B cell (primary cell): Measurements from ENCODE around the gene MFRP. TPM values are rescaled to one million over a fixed set of nuclear protein-coding genes. Genes with fewer than 3 reads are reported as not detected.

Experiments
- ATAC-seq: fragments of 200-7000 bp; cut with Tn5 transposase; one replicate; pipeline ENCODE4 v1.10.0; 2021; ENCODE audit warnings: low read depth, mild to moderate bottlenecking, moderate number of reproducible peaks, moderate library complexity
- CTCF ChIA-PET: fragments of 350-600 bp; sonication (Branson Sonifier 250); formaldehyde crosslinking; loops from one replicate; lab custom pipeline; 2021; ENCODE audit warnings: antibody characterized with exemption, inconsistent platforms; lab: Charles Lee
- POLR2A ChIA-PET: fragments of 350-600 bp; sonication (Branson Sonifier 250); formaldehyde crosslinking; loops from one replicate; lab custom pipeline; 2021; ENCODE audit warnings: antibody characterized with exemption; lab: Charles Lee
- DNase-seq: peaks from one replicate; pipeline ENCODE4 v3.0.0; 2013
- H2AFZ ChIP-seq: 2 replicates; pipeline ENCODE4 v1.6.1; 2012; ENCODE audit warnings: mild to moderate bottlenecking, low read depth, low read length; ENCODE audit not compliant: insufficient read depth, poor library complexity, severe bottlenecking
- H3K27ac ChIP-seq, 2 donors: 1 replicate in 1 of 2; 2 replicates in 1 of 2; pipeline ENCODE4 v1.5.1; 2012 to 2013; ENCODE audit warnings: low read length in 2 of 2, mild to moderate bottlenecking in 2 of 2, moderate library complexity in 1 of 2
- H3K27me3 ChIP-seq, 4 experiments: fragments of 200-600 bp in 1 of 4; sonication (generic) in 1 of 4; replicated peaks in 1 of 4; 1 replicate in 2 of 4; 2 replicates in 2 of 4; pipeline versions ENCODE4 v1.6.1 to v1.7.0; 2013 to 2016; ENCODE audit warnings: low read length in 3 of 4, mild to moderate bottlenecking in 2 of 4, mixed read lengths in 1 of 4, moderate library complexity in 1 of 4; ENCODE audit not compliant: insufficient read depth in 4 of 4, control insufficient read depth in 3 of 4; ENCODE audit errors: control extremely low read depth in 1 of 4
- H3K36me3 ChIP-seq, 2 experiments: replicated peaks in 1 of 2; 1 replicate in 1 of 2; 2 replicates in 1 of 2; pipeline versions ENCODE4 v1.6.1 to v1.7.1; 2013; ENCODE audit warnings: low read length in 1 of 2; ENCODE audit not compliant: insufficient read depth in 2 of 2, control insufficient read depth in 1 of 2; ENCODE audit errors: control extremely low read depth in 1 of 2, extremely low read depth in 1 of 2
- H3K4me1 ChIP-seq, 2 donors: fragments of 200-600 bp in 1 of 2; sonication (generic) in 1 of 2; 1 replicate in 1 of 2; 2 replicates in 1 of 2; pipeline versions ENCODE4 v1.5.1 to v1.6.1; 2013 to 2017; ENCODE audit warnings: low read length in 2 of 2; ENCODE audit not compliant: control insufficient read depth in 2 of 2, insufficient read depth in 2 of 2
- H3K4me2 ChIP-seq: replicated peaks from 2 replicates; pipeline ENCODE3; 2012; ENCODE audit warnings: mild to moderate bottlenecking, low read depth, low read length; ENCODE audit not compliant: poor library complexity, severe bottlenecking
- H3K4me3 ChIP-seq, 5 experiments: fragments of 200-600 bp in 1 of 5; sonication (generic) in 1 of 5; 1 replicate in 3 of 5; 2 replicates in 2 of 5; pipeline versions ENCODE4 v1.5.1 to v1.7.0; 2011 to 2016; ENCODE audit warnings: low read length in 4 of 5, mild to moderate bottlenecking in 4 of 5, low read depth in 2 of 5, control low read depth in 1 of 5, moderate library complexity in 1 of 5; ENCODE audit not compliant: insufficient read depth in 1 of 5; ENCODE audit errors: control extremely low read depth in 1 of 5, extremely low read depth in 1 of 5
- H3K79me2 ChIP-seq: fragments of 200-600 bp; sonication (generic); one replicate; pipeline ENCODE4 v1.6.0; 2016; ENCODE audit warnings: low read length; ENCODE audit not compliant: control insufficient read depth, insufficient read depth
- H3K9ac ChIP-seq: fragments of 200-600 bp; sonication (generic); 2 replicates; pipeline ENCODE4 v1.6.1; 2017; ENCODE audit warnings: mild to moderate bottlenecking, low read length, moderate library complexity
- H3K9me3 ChIP-seq, 3 donors: one replicate each; pipeline versions ENCODE4 v1.6.1 to v1.7.1; 2013; ENCODE audit warnings: low read length in 2 of 3; ENCODE audit not compliant: control insufficient read depth in 2 of 3, insufficient read depth in 1 of 3; ENCODE audit errors: control extremely low read depth in 1 of 3
- H4K20me1 ChIP-seq: 2 replicates; pipeline ENCODE4 v1.6.0; 2012; ENCODE audit warnings: mild to moderate bottlenecking, low read length; ENCODE audit not compliant: insufficient read depth, control insufficient read depth, poor library complexity, severe bottlenecking
- H3K27ac Mint-ChIP-seq: one replicate; pipeline ENCODE4 v1.8.0; 2021; ENCODE audit warnings: mixed read lengths
- H3K27me3 Mint-ChIP-seq: one replicate; pipeline ENCODE4 v1.8.0; 2021; ENCODE audit warnings: mixed read lengths
- H3K4me1 Mint-ChIP-seq: one replicate; pipeline ENCODE4 v1.8.0; 2021; ENCODE audit warnings: mixed read lengths
- H3K4me3 Mint-ChIP-seq: one replicate; pipeline ENCODE4 v1.8.0; 2021; ENCODE audit warnings: mixed read lengths
- H3K9me3 Mint-ChIP-seq: one replicate; pipeline ENCODE4 v1.8.0; 2022; ENCODE audit warnings: mixed read lengths; ENCODE audit not compliant: insufficient read depth
- EZH2 ChIP-seq: IDR thresholded peaks from 2 replicates; pipeline ENCODE4 v1.6.1; 2012; ENCODE audit warnings: borderline replicate concordance, low read depth, mild to moderate bottlenecking, moderate library complexity, low read length; ENCODE audit not compliant: insufficient read depth, poor library complexity, severe bottlenecking
- WGBS: methylation state at CpG from one replicate; pipeline ENCODE4 v1.1.5; 2013; ENCODE audit warnings: missing lambda C conversion rate; ENCODE audit not compliant: insufficient coverage; 5-methylcytosine and 5-hydroxymethylcytosine counted together
- intact Hi-C: fragments of 100-400 bp; cut with micrococcal nuclease; formaldehyde crosslinking; loops from one replicate; pipeline ENCODE4 v1.10.0; 2022
- polyA plus RNA-seq: library from polyadenylated mRNA; depleted of rRNA; stranded (reverse); fragments of >200 nt; gene quantifications from 2 replicates; pipeline ENCODE4 v1.2.3, GENCODE V29; 2012
- total RNA-seq, 2 donors: library from RNA; stranded (reverse); fragments of 120-200 nt in 1 of 2; gene quantifications; 1 replicate in 1 of 2; 2 replicates in 1 of 2; pipeline versions ENCODE4 v1.2.3 to v1.2.4, GENCODE V29; 2013 to 2022
- TF ChIP-seq, protein P1 (sequence below): fragments of 200-600 bp; IDR thresholded peaks from one replicate; pipeline ENCODE4 v1.8.0; 2022; ENCODE audit warnings: antibody characterized with exemption, mild to moderate bottlenecking

Gene MFRP
- total and polyA plus RNA-seq, 2 donors (not counting 1 experiment from before 2014, with no cell fraction given), result not detected

DNA sequence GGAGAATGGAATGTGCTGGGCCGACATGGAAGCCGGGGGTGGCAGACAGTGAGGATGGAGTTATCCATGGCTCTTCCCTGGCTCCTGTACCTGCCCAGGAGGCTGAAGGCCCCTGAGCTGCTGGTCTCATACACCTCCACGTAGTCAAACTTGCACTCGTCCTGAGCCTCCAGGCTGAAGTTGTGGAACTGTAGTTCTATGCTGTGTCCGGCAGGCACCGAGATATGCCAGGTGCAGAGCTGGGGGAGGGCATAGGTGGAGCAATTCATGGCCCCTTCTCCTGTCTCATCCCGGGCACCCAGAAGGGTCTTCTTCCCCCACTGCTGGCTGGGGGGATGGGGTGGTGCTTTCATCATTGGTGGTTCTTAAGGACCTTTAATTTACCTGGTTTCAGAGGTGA lies 2.8 kb downstream of the MFRP start:
- H3K4me1 Mint-ChIP-seq, result peaks cover 17% of the 10 kb centered on the region
- Histone ChIP-seq H3K4me2 (no peak overlapping the region), H3K9ac (no peak overlapping the region), H3K9me3 (peaks cover 0 to 3% (median 0%) of the 10 kb centered on the region in 3 donors), H3K27me3 (peaks cover 0 to 60% (median 30%) of the 10 kb centered on the region in 4 experiments), H3K79me2 (no peaks in the 10 kb centered on the region), H3K27ac (no peak overlapping the region), H3K4me1 (peaks cover 25 to 31% of the 10 kb centered on the region in 2 donors), H3K4me3 (no peak overlapping the region), H4K20me1 (peaks cover 3% of the 10 kb centered on the region), H2AFZ (no peak overlapping the region), H3K36me3 (no peaks in the 10 kb centered on the region)
- intact Hi-C loops, result no loop called here
- 94% methylated on average over 4 of the region's 7 CpGs for WGBS
- H3K27ac Mint-ChIP-seq, result no peak overlapping the region
- no peak for ATAC-seq
- no peaks in the 10 kb centered on the region for H3K9me3 Mint-ChIP-seq
- no peak for DNase-seq
- CTCF ChIA-PET, result interaction anchor here (1.4 kb wide), 1 partner anchor 12 kb away, joined by 9 read pairs; no protein-coding TSS in a partner anchor
- POLR2A ChIA-PET, result no interaction called here
- H3K27me3 Mint-ChIP-seq, result peaks cover 65% of the 10 kb centered on the region
- TF ChIP-seq, protein P1, sequence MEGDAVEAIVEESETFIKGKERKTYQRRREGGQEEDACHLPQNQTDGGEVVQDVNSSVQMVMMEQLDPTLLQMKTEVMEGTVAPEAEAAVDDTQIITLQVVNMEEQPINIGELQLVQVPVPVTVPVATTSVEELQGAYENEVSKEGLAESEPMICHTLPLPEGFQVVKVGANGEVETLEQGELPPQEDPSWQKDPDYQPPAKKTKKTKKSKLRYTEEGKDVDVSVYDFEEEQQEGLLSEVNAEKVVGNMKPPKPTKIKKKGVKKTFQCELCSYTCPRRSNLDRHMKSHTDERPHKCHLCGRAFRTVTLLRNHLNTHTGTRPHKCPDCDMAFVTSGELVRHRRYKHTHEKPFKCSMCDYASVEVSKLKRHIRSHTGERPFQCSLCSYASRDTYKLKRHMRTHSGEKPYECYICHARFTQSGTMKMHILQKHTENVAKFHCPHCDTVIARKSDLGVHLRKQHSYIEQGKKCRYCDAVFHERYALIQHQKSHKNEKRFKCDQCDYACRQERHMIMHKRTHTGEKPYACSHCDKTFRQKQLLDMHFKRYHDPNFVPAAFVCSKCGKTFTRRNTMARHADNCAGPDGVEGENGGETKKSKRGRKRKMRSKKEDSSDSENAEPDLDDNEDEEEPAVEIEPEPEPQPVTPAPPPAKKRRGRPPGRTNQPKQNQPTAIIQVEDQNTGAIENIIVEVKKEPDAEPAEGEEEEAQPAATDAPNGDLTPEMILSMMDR, result no peak
- TF ChIP-seq EZH2, result no peak
- no peak overlapping the region for H3K4me3 Mint-ChIP-seq

DNA sequence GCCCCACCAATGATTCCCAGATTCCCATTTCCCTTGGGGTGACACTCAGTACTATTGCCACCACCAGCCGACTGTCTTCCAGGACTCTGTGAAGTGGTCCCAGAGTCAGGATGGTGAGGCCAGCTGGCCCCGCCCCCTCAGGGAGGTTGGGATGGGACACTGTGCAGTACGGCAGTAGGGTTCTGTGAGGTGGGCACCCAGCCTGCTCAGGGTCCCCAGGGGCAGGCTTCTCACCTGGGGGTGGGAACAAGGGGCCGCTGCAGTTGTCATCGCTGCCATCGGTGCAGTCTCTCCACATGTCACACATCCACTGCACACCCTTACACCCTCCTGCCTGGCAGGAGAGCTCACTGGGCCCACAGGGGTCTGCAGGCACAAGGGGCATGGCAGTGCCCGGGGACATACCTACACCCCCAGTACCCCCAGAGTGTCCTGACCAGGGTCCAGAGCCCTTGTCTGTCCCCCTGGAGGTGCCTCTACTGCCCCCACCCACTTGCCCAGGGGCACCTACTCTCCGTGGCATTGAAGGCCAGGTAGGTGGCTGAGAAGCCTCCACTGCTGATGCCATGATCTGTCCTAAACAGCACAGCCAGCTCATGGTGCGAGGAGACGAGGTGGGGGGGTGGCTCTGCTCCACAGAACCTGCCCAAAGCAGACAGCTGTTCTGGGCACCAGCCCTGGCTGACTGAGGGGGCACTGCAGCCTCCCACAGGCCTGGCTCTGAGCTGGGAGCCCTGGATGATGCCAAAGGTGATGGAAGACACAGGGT lies 4.0 kb downstream of the MFRP start:
- Histone ChIP-seq H3K9me3 (peaks cover 0 to 3% (median 0%) of the 10 kb centered on the region in 3 donors), H2AFZ (no peak overlapping the region), H3K27me3 (peaks cover 0 to 62% (median 32%) of the 10 kb centered on the region in 4 experiments), H3K4me1 (peaks cover 31% of the 10 kb centered on the region in 2 donors), H3K4me3 (no peak overlapping the region), H3K4me2 (no peak overlapping the region), H3K27ac (no peak overlapping the region), H3K36me3 (no peaks in the 10 kb centered on the region), H3K79me2 (no peaks in the 10 kb centered on the region), H3K9ac (no peak overlapping the region), H4K20me1 (peaks cover 7% of the 10 kb centered on the region)
- Mint-ChIP-seq H3K4me1 (peaks cover 23% of the 10 kb centered on the region), H3K27me3 (peaks cover 61% of the 10 kb centered on the region), H3K9me3 (no peaks in the 10 kb centered on the region), H3K27ac (no peak overlapping the region), H3K4me3 (no peak overlapping the region)
- TF ChIP-seq EZH2, result no peak
- TF ChIP-seq, protein P1, result no peak
- no peak for DNase-seq
- POLR2A ChIA-PET, result interaction anchor here (0.7 kb wide), 1 partner anchor 1374 kb away, joined by 3 read pairs; no protein-coding TSS in a partner anchor
- intact Hi-C loops, result no loop called here
- no peak for ATAC-seq
- CTCF ChIA-PET, result interaction anchor here (2.4 kb wide), 1 partner anchor 13 kb away, joined by 11 read pairs; no protein-coding TSS in a partner anchor
- WGBS, result 85% methylated on average over 10 of the region's 10 CpGs
